MCF 10A (cell line): ENCODE data around the gene SPATA6L. TPM values are rescaled to one million over a fixed set of nuclear protein-coding genes. Genes with fewer than 3 reads are reported as not detected.
A peak's percentile ranks its signal among the peaks of the same experiment; 100 is the strongest.

Experiments
- BruUV-seq: library from RNA; stranded (reverse); fragments of 400-500 nt; replicated peaks from 2 replicates; lab custom pipeline; 2021; lab: Mats Ljungman, UMichigan
- CTCF ChIA-PET: fragments of 300-600 bp; sonication (Branson Sonifier 250); formaldehyde crosslinking; extraction: SDS; loops from one replicate; lab custom pipeline; 2021; ENCODE audit warnings: antibody characterized with exemption, inconsistent platforms; lab: Yijun Ruan, JAX
- POLR2A ChIA-PET: fragments of 300-600, 350-650 bp; sonication (Branson Sonifier 250); formaldehyde crosslinking; extraction: SDS; loops from one replicate; lab custom pipeline; 2020; ENCODE audit warnings: antibody characterized with exemption, inconsistent platforms; lab: Yijun Ruan, JAX
- DNase-seq: peaks from one replicate; pipeline ENCODE4 v3.0.0-alpha.2; 2018; ENCODE audit not compliant: unreplicated experiment
- H3K27ac Mint-ChIP-seq: one replicate; pipeline ENCODE4 v1.8.0; 2022; ENCODE audit warnings: mild to moderate bottlenecking, low read depth, mixed read lengths; ENCODE audit not compliant: unreplicated experiment
- H3K27me3 Mint-ChIP-seq: one replicate; pipeline ENCODE4 v1.8.0; 2022; ENCODE audit warnings: mixed read lengths; ENCODE audit not compliant: insufficient read depth, unreplicated experiment
- H3K36me3 Mint-ChIP-seq: one replicate; pipeline ENCODE4 v1.8.0; 2022; ENCODE audit warnings: mild to moderate bottlenecking, moderate library complexity, mixed read lengths; ENCODE audit not compliant: insufficient read depth, unreplicated experiment
- H3K4me1 Mint-ChIP-seq: one replicate; pipeline ENCODE4 v1.8.0; 2022; ENCODE audit warnings: mixed read lengths; ENCODE audit not compliant: insufficient read depth, unreplicated experiment
- H3K4me3 Mint-ChIP-seq: one replicate; pipeline ENCODE4 v1.8.0; 2022; ENCODE audit warnings: mild to moderate bottlenecking, moderate library complexity, mixed read lengths; ENCODE audit not compliant: unreplicated experiment
- H3K9me3 Mint-ChIP-seq: one replicate; pipeline ENCODE4 v1.8.0; 2022; ENCODE audit warnings: mixed read lengths; ENCODE audit not compliant: unreplicated experiment
- CTCF ChIP-seq: fragments of 200-600 bp; IDR thresholded peaks from one replicate; pipeline ENCODE4 v1.8.0; 2022; ENCODE audit warnings: antibody characterized with exemption, mild to moderate bottlenecking; ENCODE audit not compliant: unreplicated experiment
- intact Hi-C: fragments of 100-400 bp; cut with micrococcal nuclease; formaldehyde crosslinking; loops from 2 replicates; pipeline ENCODE4 v1.14.1; 2022
- total RNA-seq: library from RNA; stranded (reverse); gene quantifications from 2 replicates; pipeline ENCODE4 v1.2.3, GENCODE V29; 2022

SPATA6L gene
- total RNA-seq, 1 experiment from 2014 or later = 5.5 TPM

GRCh38 chr9:4662989-4663792 lies 3.1 kb downstream of the SPATA6L start:
- no peaks in the 10 kb centered on the region for H3K27me3 Mint-ChIP-seq
- H3K4me1 Mint-ChIP-seq = peaks cover 40% of the 10 kb centered on the region
- no peak for TF ChIP-seq CTCF
- no peaks in the 10 kb centered on the region for H3K9me3 Mint-ChIP-seq
- no peak for DNase-seq
- peak overlapping the region; percentile 65 for H3K27ac Mint-ChIP-seq
- POLR2A ChIA-PET = interaction anchor here (0.5 to 5.9 kb wide), 14 partner anchors 9 to 1593 kb away, joined by 3 to 42 read pairs (median 4); partner anchors contain the start of genes AK3, CD274 and CDC37L1
- H3K36me3 Mint-ChIP-seq = no peaks in the 10 kb centered on the region
- H3K4me3 Mint-ChIP-seq = peak overlapping the region; percentile 72
- no TSS peak for BruUV-seq
- intact Hi-C loops = loop anchor here (1.0 to 10.0 kb wide), 4 partner anchors 16 to 326 kb away; partner anchors contain the start of gene CDC37L1
- CTCF ChIA-PET = interaction anchor here (0.6 to 2.8 kb wide), 11 partner anchors 11 to 1313 kb away, joined by 3 to 11 read pairs (median 3); partner anchors contain the start of genes JAK2 and RLN2

- intact Hi-C loops = loop anchor here (1.0 to 10.0 kb wide), 4 partner anchors 16 to 326 kb away; partner anchors contain the start of gene CDC37L1
- peak; percentile 29 for TF ChIP-seq CTCF
- H3K9me3 Mint-ChIP-seq = no peaks in the 10 kb centered on the region
- peak; percentile 93 for DNase-seq
- no peaks in the 10 kb centered on the region for H3K36me3 Mint-ChIP-seq
- H3K4me3 Mint-ChIP-seq = peak within 1 kb of the TSS; percentile 72
- no peaks in the 10 kb centered on the region for H3K27me3 Mint-ChIP-seq
- BruUV-seq = no TSS peak
- CTCF ChIA-PET = interaction anchor here (0.6 to 2.8 kb wide), 16 partner anchors 9 to 1081 kb away, joined by 3 to 11 read pairs (median 3); partner anchors contain the start of genes JAK2 and RLN2
- POLR2A ChIA-PET = interaction anchor here (0.6 to 5.9 kb wide), 16 partner anchors 10 to 788 kb away, joined by 3 to 42 read pairs (median 4); partner anchors contain the start of genes AK3, CD274, CDC37L1 and RCL1
- peaks cover 40% of the 10 kb centered on the region for H3K4me1 Mint-ChIP-seq
- peak within 1 kb of the TSS; percentile 65 for H3K27ac Mint-ChIP-seq
Measured at GRCh38 chr9:4662108-4662988, 3.9 kb downstream of the SPATA6L start, which contains the start of gene PLPP6. PLPP6 (plus strand) TSS chr9:4662294; CDS start chr9:4662376, 82 bp downstream.

- peak overlapping the region; percentile 72 for H3K4me3 Mint-ChIP-seq
- POLR2A ChIA-PET = interaction anchor here (0.6 to 5.9 kb wide), 13 partner anchors 9 to 1134 kb away, joined by 3 to 42 read pairs (median 4); partner anchors contain the start of genes AK3 and CDC37L1
- DNase-seq = no peak
- H3K9me3 Mint-ChIP-seq = no peaks in the 10 kb centered on the region
- CTCF ChIA-PET = interaction anchor here (0.6 to 2.8 kb wide), 10 partner anchors 9 to 740 kb away, joined by 3 to 11 read pairs (median 4); no protein-coding TSS in a partner anchor
- no TSS peak for BruUV-seq
- H3K4me1 Mint-ChIP-seq = peaks cover 40% of the 10 kb centered on the region
- H3K27ac Mint-ChIP-seq = peak overlapping the region; percentile 65
- H3K36me3 Mint-ChIP-seq = no peaks in the 10 kb centered on the region
- TF ChIP-seq CTCF = no peak
- intact Hi-C loops = loop anchor here (1.0 to 10.0 kb wide), 4 partner anchors 17 to 327 kb away; partner anchors contain the start of gene CDC37L1
- H3K27me3 Mint-ChIP-seq = no peaks in the 10 kb centered on the region
Measured at GRCh38 chr9:4661611-4662010, 4.7 kb downstream of the SPATA6L start.
